Transverse colon (tissue), 4 donors: ENCODE results near the gene SIX3.

ENCODE experiments used
- POLR2A ChIP-seq: fragments of 450-650 bp; IDR thresholded peaks from one replicate; pipeline ENCODE4 v1.6.1; 2016; ENCODE audit warnings: antibody characterized with exemption, mild to moderate bottlenecking, moderate library complexity
- POLR2AphosphoS5 ChIP-seq, 3 donors: sonication (generic); formaldehyde crosslinking; IDR thresholded peaks; one replicate each; pipeline ENCODE4 v1.6.1; 2016; ENCODE audit warnings: antibody characterized with exemption in 3 of 3
- TF ChIP-seq, protein P1 (sequence below), 5 experiments: fragments of 200-600 bp in 3 of 5; fragments of 450-650 bp in 2 of 5; sonication (generic) in 3 of 5; IDR thresholded peaks; 1 replicate in 2 of 5; 2 replicates in 3 of 5; pipeline ENCODE4 v1.5.1; 2016 to 2017; ENCODE audit warnings: antibody characterized with exemption in 5 of 5, inconsistent platforms in 3 of 5, mild to moderate bottlenecking in 2 of 5, moderate library complexity in 1 of 5

DNA sequence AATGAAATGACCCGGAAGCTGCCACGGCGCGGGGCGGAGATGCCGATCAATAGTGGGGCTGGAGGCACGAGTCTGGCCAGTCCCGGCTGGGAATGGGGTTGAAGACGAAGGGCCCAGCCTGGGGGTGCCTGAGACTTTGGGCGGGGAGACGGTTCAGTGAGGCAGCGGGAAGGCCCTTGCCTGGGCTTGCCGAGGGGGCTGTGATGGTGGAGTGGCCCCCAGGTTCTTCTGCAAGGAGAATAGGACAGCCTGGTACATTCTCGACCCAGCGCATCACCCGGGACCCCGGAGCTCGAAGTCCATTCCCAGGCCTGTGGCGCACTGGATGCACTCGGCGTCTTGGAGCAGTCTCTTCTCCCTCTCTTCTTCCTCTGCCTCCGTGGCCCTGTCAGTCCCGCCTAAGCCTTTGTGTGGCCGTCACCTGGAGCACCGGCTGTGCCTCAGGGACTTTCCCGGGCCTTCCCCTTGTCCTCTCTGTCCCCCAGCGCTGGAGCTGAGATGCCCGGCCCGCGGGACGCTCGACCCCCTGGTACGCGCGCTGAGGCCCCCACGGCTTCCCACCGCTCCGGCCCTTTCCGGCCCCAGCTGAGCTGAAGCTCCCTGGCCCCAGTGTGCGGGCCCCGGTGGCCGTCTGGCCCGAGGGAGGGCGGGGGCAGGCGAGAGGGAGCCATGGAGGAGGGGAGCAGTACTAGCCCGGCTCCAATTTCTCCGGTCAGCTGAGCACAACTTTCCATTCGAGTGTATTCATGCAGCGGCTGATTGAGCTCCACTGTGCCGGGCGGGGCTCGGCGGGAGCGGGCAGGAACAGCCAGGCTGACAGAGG is 8.0 kb downstream of the SIX3 start:
- TF ChIP-seq, protein P1, sequence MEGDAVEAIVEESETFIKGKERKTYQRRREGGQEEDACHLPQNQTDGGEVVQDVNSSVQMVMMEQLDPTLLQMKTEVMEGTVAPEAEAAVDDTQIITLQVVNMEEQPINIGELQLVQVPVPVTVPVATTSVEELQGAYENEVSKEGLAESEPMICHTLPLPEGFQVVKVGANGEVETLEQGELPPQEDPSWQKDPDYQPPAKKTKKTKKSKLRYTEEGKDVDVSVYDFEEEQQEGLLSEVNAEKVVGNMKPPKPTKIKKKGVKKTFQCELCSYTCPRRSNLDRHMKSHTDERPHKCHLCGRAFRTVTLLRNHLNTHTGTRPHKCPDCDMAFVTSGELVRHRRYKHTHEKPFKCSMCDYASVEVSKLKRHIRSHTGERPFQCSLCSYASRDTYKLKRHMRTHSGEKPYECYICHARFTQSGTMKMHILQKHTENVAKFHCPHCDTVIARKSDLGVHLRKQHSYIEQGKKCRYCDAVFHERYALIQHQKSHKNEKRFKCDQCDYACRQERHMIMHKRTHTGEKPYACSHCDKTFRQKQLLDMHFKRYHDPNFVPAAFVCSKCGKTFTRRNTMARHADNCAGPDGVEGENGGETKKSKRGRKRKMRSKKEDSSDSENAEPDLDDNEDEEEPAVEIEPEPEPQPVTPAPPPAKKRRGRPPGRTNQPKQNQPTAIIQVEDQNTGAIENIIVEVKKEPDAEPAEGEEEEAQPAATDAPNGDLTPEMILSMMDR (IDR thresholded peaks at IDR 0.05), result no peak
- TF ChIP-seq POLR2AphosphoS5 (IDR thresholded peaks at IDR 0.05) (no peak), POLR2A (no peak)
